ENCODE data around the gene GPC3.

GRCh38 chrX:133985164-133985966 lies at the start of gene GPC3:
- no peak for TF ChIP-seq EZH2 (IDR thresholded peaks at IDR 0.05; ENCODE audit: borderline replicate concordance, low read length)
- TF ChIP-seq, protein P1, sequence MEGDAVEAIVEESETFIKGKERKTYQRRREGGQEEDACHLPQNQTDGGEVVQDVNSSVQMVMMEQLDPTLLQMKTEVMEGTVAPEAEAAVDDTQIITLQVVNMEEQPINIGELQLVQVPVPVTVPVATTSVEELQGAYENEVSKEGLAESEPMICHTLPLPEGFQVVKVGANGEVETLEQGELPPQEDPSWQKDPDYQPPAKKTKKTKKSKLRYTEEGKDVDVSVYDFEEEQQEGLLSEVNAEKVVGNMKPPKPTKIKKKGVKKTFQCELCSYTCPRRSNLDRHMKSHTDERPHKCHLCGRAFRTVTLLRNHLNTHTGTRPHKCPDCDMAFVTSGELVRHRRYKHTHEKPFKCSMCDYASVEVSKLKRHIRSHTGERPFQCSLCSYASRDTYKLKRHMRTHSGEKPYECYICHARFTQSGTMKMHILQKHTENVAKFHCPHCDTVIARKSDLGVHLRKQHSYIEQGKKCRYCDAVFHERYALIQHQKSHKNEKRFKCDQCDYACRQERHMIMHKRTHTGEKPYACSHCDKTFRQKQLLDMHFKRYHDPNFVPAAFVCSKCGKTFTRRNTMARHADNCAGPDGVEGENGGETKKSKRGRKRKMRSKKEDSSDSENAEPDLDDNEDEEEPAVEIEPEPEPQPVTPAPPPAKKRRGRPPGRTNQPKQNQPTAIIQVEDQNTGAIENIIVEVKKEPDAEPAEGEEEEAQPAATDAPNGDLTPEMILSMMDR (IDR thresholded peaks at IDR 0.05; ENCODE audit: low read length): no peak
